Activated CD4-positive, alpha-beta T cell treated with anti-CD3 and anti-CD28 coated beads for 48 hours (primary cell): ENCODE results near the gene FMOD.
A peak's percentile ranks its signal among the peaks of the same experiment; 100 is the strongest.
"Not testable (repeated sequence)": the region's sequence is repeated elsewhere in the genome, so short reads cannot be mapped to it uniquely, and the experiment has no call there.

ENCODE experiments used
- DNase-seq: peaks from one replicate; pipeline ENCODE4 v3.0.0-alpha.2; 2020

Gene FMOD

GRCh38 chr1:203325026-203325417, 25.9 kb downstream of the FMOD start:
- peak; percentile 65 for DNase-seq

- DNase-seq: peak; percentile 49
These were observed 26.6 kb downstream of the FMOD start for GRCh38 chr1:203324105-203325025.

- DNase-seq: no peak
These were observed 27.3 kb downstream of the FMOD start for GRCh38 chr1:203323587-203323986.

- DNase-seq: no peak
These were observed 28.3 kb downstream of the FMOD start for GRCh38 chr1:203322500-203323179.

- no peak for DNase-seq
These were observed 29.5 kb downstream of the FMOD start for GRCh38 chr1:203321273-203322052.

- peak; percentile 52 for DNase-seq
These were observed 30.2 kb downstream of the FMOD start for GRCh38 chr1:203320591-203321272.

- no peak for DNase-seq
These were observed 32.7 kb downstream of the FMOD start for GRCh38 chr1:203318229-203318517.

- DNase-seq: no peak
These were observed 33.3 kb downstream of the FMOD start for GRCh38 chr1:203317429-203318228.

- DNase-seq: no peak
These were observed 34.3 kb downstream of the FMOD start for GRCh38 chr1:203316626-203317093.

- DNase-seq: not testable (repeated sequence)
These were observed 36.7 kb downstream of the FMOD start for GRCh38 chr1:203314025-203314759.

GRCh38 chr1:203311368-203312301, 39.3 kb downstream of the FMOD start:
- DNase-seq: no peak

- no peak for DNase-seq
These were observed 42.0 kb downstream of the FMOD start for GRCh38 chr1:203308923-203309331.

GRCh38 chr1:203308328-203308922, 42.5 kb downstream of the FMOD start:
- no peak for DNase-seq

- DNase-seq: no peak
These were observed 43.2 kb downstream of the FMOD start for GRCh38 chr1:203307641-203308126.

GRCh38 chr1:203306965-203307541, 43.9 kb downstream of the FMOD start:
- peak; percentile 67 for DNase-seq

GRCh38 chr1:203306089-203306964, 44.6 kb downstream of the FMOD start:
- DNase-seq: peak; percentile 58

GRCh38 chr1:203305809-203306088, 45.2 kb downstream of the FMOD start:
- DNase-seq: no peak
